HCT116 (cell line): ENCODE data around the gene CSTPP1. TPM values are rescaled to one million over a fixed set of nuclear protein-coding genes. Genes with fewer than 3 reads are reported as not detected.

Experiments used
- ATAC-seq: fragments of 200-7000 bp; cut with Tn5 transposase; 2 replicates; pipeline ENCODE4 v1.9.1; 2020; ENCODE audit warnings: mild to moderate bottlenecking, moderate library complexity
- BruUV-seq: library from RNA; stranded (reverse); fragments of 400-500 nt; replicated peaks from 2 replicates; lab custom pipeline; 2021; lab: Mats Ljungman, UMichigan
- CTCF ChIA-PET: fragments of 300-600 bp; sonication (Branson Sonifier 250); formaldehyde crosslinking; loops from one replicate; lab custom pipeline; 2021; ENCODE audit warnings: antibody characterized with exemption; lab: Charles Lee
- POLR2A ChIA-PET: fragments of 300-600, 350-600 bp; sonication (Branson Sonifier 250); formaldehyde crosslinking; loops from one replicate; lab custom pipeline; 2021; ENCODE audit warnings: antibody characterized with exemption; lab: Charles Lee
- RAD21 ChIA-PET, 2 experiments: fragments of 300-600 bp; sonication (Branson Sonifier 250); formaldehyde crosslinking; loops; one replicate each; lab custom pipeline; 2023; ENCODE audit warnings: low total read pairs in 2 of 2; ENCODE audit not compliant: uncharacterized antibody in 2 of 2, unreplicated experiment in 2 of 2, low non-redundant PET in 1 of 2; lab: Charles Lee
- DNase-seq: peaks from one replicate; pipeline ENCODE4 v3.0.0-alpha.2; 2010; ENCODE audit warnings: low read depth, low spot score
- H2AFZ ChIP-seq: fragments of 200-600 bp; shearing (Covaris generic), sonication (generic); 2 replicates; pipeline ENCODE4 v1.6.1; 2017; ENCODE audit warnings: low read depth, mixed run types, mixed read lengths, antibody characterized with exemption, low read length; ENCODE audit not compliant: poor library complexity, severe bottlenecking
- H3K27ac ChIP-seq: 2 replicates; pipeline ENCODE4 v1.5.1; 2012; ENCODE audit warnings: low read depth, low read length
- H3K27me3 ChIP-seq: fragments of 200-600 bp; sonication (generic); 2 replicates; pipeline ENCODE4 v1.6.1; 2016; ENCODE audit warnings: mixed run types, low read length, mixed read lengths; ENCODE audit not compliant: insufficient read depth
- H3K36me3 ChIP-seq, 2 experiments: fragments of 200-500 bp in 1 of 2; fragments of 200-600 bp in 1 of 2; sonication (Bioruptor generic) in 1 of 2; sonication (generic) in 1 of 2; 2 replicates each; pipeline versions ENCODE4 v1.5.1 to v1.6.1; 2014 to 2016; ENCODE audit warnings: low read length in 2 of 2, inconsistent platforms in 1 of 2, mixed read lengths in 1 of 2, mixed run types in 1 of 2; ENCODE audit not compliant: insufficient read depth in 2 of 2, control insufficient read depth in 1 of 2
- H3K4me1 ChIP-seq, 2 experiments: fragments of 200-600 bp in 1 of 2; sonication (generic) in 1 of 2; 2 replicates each; pipeline versions ENCODE4 v1.5.1 to v1.6.1; 2012 to 2017; ENCODE audit warnings: low read length in 2 of 2, inconsistent platforms in 1 of 2, mild to moderate bottlenecking in 1 of 2, mixed read lengths in 1 of 2, mixed run types in 1 of 2, moderate library complexity in 1 of 2; ENCODE audit not compliant: insufficient read depth in 2 of 2, control insufficient read depth in 1 of 2
- H3K4me2 ChIP-seq: fragments of 200-600 bp; sonication (generic); 2 replicates; pipeline ENCODE4 v1.6.1; 2017; ENCODE audit warnings: mixed run types, low read length, mixed read lengths
- H3K4me3 ChIP-seq, 2 experiments: fragments of 200-600 bp in 1 of 2; sonication (generic) in 1 of 2; replicated peaks in 1 of 2; 2 replicates each; pipeline ENCODE4 v1.5.1; 2011 to 2016; ENCODE audit warnings: low read length in 2 of 2, control low read depth in 1 of 2, low read depth in 1 of 2, mild to moderate bottlenecking in 1 of 2, mixed read lengths in 1 of 2, mixed run types in 1 of 2
- H3K79me2 ChIP-seq: fragments of 200-600 bp; sonication (generic); 2 replicates; pipeline ENCODE4 v1.6.1; 2017; ENCODE audit warnings: mild to moderate bottlenecking, mixed run types, low read length, moderate library complexity, mixed read lengths; ENCODE audit not compliant: insufficient read depth
- H3K9ac ChIP-seq: fragments of 200-600 bp; sonication (generic); 2 replicates; pipeline ENCODE4 v1.6.1; 2016; ENCODE audit warnings: low read length, mixed read lengths
- H3K9me2 ChIP-seq: fragments of 200-600 bp; sonication (generic), shearing (Covaris generic); 2 replicates; pipeline ENCODE4 v1.6.1; 2017; ENCODE audit warnings: mixed run types, mild to moderate bottlenecking, moderate library complexity; ENCODE audit not compliant: insufficient read depth
- H3K9me3 ChIP-seq, 2 experiments: fragments of 200-500 bp in 1 of 2; fragments of 200-600 bp in 1 of 2; sonication (Bioruptor generic) in 1 of 2; sonication (generic) in 1 of 2; 2 replicates each; pipeline ENCODE4 v1.6.1; 2014 to 2017; ENCODE audit warnings: low read length in 2 of 2, mixed read lengths in 2 of 2, inconsistent platforms in 1 of 2, low read depth in 1 of 2, mild to moderate bottlenecking in 1 of 2, mixed run types in 1 of 2, moderate library complexity in 1 of 2; ENCODE audit not compliant: control insufficient read depth in 1 of 2, insufficient read depth in 1 of 2
- H4K20me1 ChIP-seq: fragments of 200-600 bp; sonication (generic), shearing (Covaris generic); 2 replicates; pipeline ENCODE4 v1.6.1; 2017; ENCODE audit warnings: mixed run types, mild to moderate bottlenecking, moderate library complexity; ENCODE audit not compliant: insufficient read depth
- ATF3 ChIP-seq: IDR thresholded peaks from 2 replicates; pipeline ENCODE4 v1.6.1; 2012
- CBX3 ChIP-seq: IDR thresholded peaks from 2 replicates; pipeline ENCODE4 v1.6.1; 2012; ENCODE audit warnings: low read depth
- CEBPB ChIP-seq: IDR thresholded peaks from 2 replicates; pipeline ENCODE4 v1.6.1; 2012; ENCODE audit warnings: low read depth
- EGR1 ChIP-seq: IDR thresholded peaks from 2 replicates; pipeline ENCODE4 v1.6.1; 2012; ENCODE audit warnings: low read depth
- EZH2 ChIP-seq: fragments of 200-600 bp; sonication (generic); IDR thresholded peaks from 2 replicates; pipeline ENCODE4 v1.6.1; 2017; ENCODE audit warnings: antibody characterized with exemption, mixed run types
- EZH2phosphoT487 ChIP-seq: fragments of 200-600 bp; IDR thresholded peaks from 2 replicates; pipeline ENCODE4 v1.6.1; 2018; ENCODE audit warnings: antibody characterized with exemption, borderline replicate concordance
- FOSL1 ChIP-seq: IDR thresholded peaks from 2 replicates; pipeline ENCODE4 v1.6.1; 2012; ENCODE audit warnings: low read depth
- JUND ChIP-seq: IDR thresholded peaks from 2 replicates; pipeline ENCODE4 v1.6.1; 2012
- POLR2A ChIP-seq: IDR thresholded peaks from 2 replicates; pipeline ENCODE4 v1.7.0; 2011; ENCODE audit warnings: borderline replicate concordance; ENCODE audit not compliant: insufficient read depth, insufficient read length; ENCODE audit errors: extremely low read depth
- POLR2AphosphoS5 ChIP-seq: IDR thresholded peaks from 2 replicates; pipeline ENCODE4 v1.6.1; 2011; ENCODE audit warnings: mild to moderate bottlenecking, low read depth, low read length, moderate library complexity
- RAD21 ChIP-seq: IDR thresholded peaks from 2 replicates; pipeline ENCODE4 v1.6.1; 2012; ENCODE audit warnings: low read depth, mild to moderate bottlenecking
- REST ChIP-seq: IDR thresholded peaks from 2 replicates; pipeline ENCODE4 v1.6.1; 2012; ENCODE audit warnings: low read depth
- SIN3A ChIP-seq: IDR thresholded peaks from 2 replicates; pipeline ENCODE4 v1.6.1; 2012; ENCODE audit warnings: low read depth
- SP1 ChIP-seq: IDR thresholded peaks from 2 replicates; pipeline ENCODE4 v1.6.1; 2012; ENCODE audit warnings: low read depth
- SRF ChIP-seq: IDR thresholded peaks from 2 replicates; pipeline ENCODE4 v1.6.1; 2012; ENCODE audit warnings: low read depth
- TCF7L2 ChIP-seq: IDR thresholded peaks from 2 replicates; pipeline ENCODE4 v1.7.0; 2011; ENCODE audit warnings: borderline replicate concordance, inconsistent platforms; ENCODE audit not compliant: insufficient read depth, insufficient read length; ENCODE audit errors: extremely low read depth
- YY1 ChIP-seq: IDR thresholded peaks from 2 replicates; pipeline ENCODE4 v1.6.1; 2011; ENCODE audit warnings: low read length, low read depth, moderate library complexity, mild to moderate bottlenecking; ENCODE audit not compliant: insufficient replicate concordance; ENCODE audit errors: extremely low read depth
- ZBTB33 ChIP-seq: IDR thresholded peaks from 2 replicates; pipeline ENCODE4 v1.6.1; 2011; ENCODE audit warnings: mild to moderate bottlenecking, low read length, moderate library complexity; ENCODE audit not compliant: insufficient replicate concordance; ENCODE audit errors: extremely low read depth
- ZNF274 ChIP-seq: fragments of 200-500 bp; sonication (Bioruptor generic); IDR thresholded peaks from 2 replicates; pipeline ENCODE4 v1.6.1; 2014; ENCODE audit warnings: mild to moderate bottlenecking, low read depth, low read length, inconsistent platforms
- intact Hi-C: fragments of 100-400 bp; cut with micrococcal nuclease; formaldehyde crosslinking; loops from 2 replicates; pipeline ENCODE4 v1.10.0; 2022
- total RNA-seq: library from RNA; stranded (reverse); gene quantifications from one replicate; pipeline ENCODE4 v1.2.1, GENCODE V29; 2021; ENCODE audit not compliant: unreplicated experiment

CSTPP1 gene
- total RNA-seq, 1 experiment from 2014 or later: 24.7 TPM

- TF ChIP-seq TCF7L2 (no peak), YY1 (peak; percentile 32), SIN3A (no peak), FOSL1 (no peak), RAD21 (peak; percentile 93), ATF3 (no peak), EGR1 (no peak), JUND (no peak)
- TF ChIP-seq, all 23 proteins: peak for 3
These were observed 46.7 kb upstream of the CSTPP1 start (continued) for GRCh38 chr11:46889689-46890475.

- ChIA-PET CTCF (interaction anchor here (2.9 kb wide), 1 partner anchor 263 kb away, joined by 16 read pairs; no protein-coding TSS in a partner anchor), POLR2A (no interaction called here), RAD21 (no interaction called here)
- no peaks in the 10 kb centered on the region for H3K4me1 ChIP-seq
- no peak overlapping the region for H2AFZ ChIP-seq
- no peak overlapping the region for H3K4me3 ChIP-seq
- DNase-seq: no peak
- H3K36me3 ChIP-seq: peaks cover 0 to 5% of the 10 kb centered on the region in 2 experiments; a peak in 1 of 4 replicates
- no peak for ATAC-seq
- no peaks in the 10 kb centered on the region for H4K20me1 ChIP-seq
- no peaks in the 10 kb centered on the region for H3K9me2 ChIP-seq
- no peak overlapping the region for H3K4me2 ChIP-seq
- BruUV-seq: no TSS peak
- H3K27ac ChIP-seq: no peak overlapping the region
- intact Hi-C loops: no loop called here
- H3K9ac ChIP-seq: no peak overlapping the region
- H3K9me3 ChIP-seq: no peaks in the 10 kb centered on the region
- no peaks in the 10 kb centered on the region for H3K27me3 ChIP-seq
- no peaks in the 10 kb centered on the region for H3K79me2 ChIP-seq
- TF ChIP-seq ZNF274 (no peak), POLR2AphosphoS5 (no peak), SP1 (no peak), EZH2 (no peak), CBX3 (no peak), REST (no peak), POLR2A (no peak), EZH2phosphoT487 (no peak), SRF (no peak), JUND (no peak), TCF7L2 (no peak), ZBTB33 (no peak), YY1 (no peak), ATF3 (no peak), CEBPB (no peak)
These were observed 45.9 kb upstream of the CSTPP1 start for GRCh38 chr11:46890665-46891064.
